K562 (cell line): ENCODE results near the gene ADCY5. TPM values are rescaled to one million over a fixed set of nuclear protein-coding genes. Genes with fewer than 3 reads are reported as not detected.

Source experiments
- ATAC-seq: fragments of 200-7000 bp; cut with Tn5 transposase; 3 replicates; pipeline ENCODE4 v1.9.1; 2020; ENCODE audit warnings: moderate library complexity
- BruUV-seq: library from RNA; stranded (reverse); fragments of 400-500 nt; replicated peaks from 2 replicates; lab custom pipeline; 2021; lab: Mats Ljungman, UMichigan
- CTCF ChIA-PET: fragments of 300-600 bp; formaldehyde crosslinking; extraction: SDS; loops from one replicate; lab custom pipeline; 2021; ENCODE audit warnings: low intra/inter-chr PET ratio; lab: Yijun Ruan, JAX
- POLR2A ChIA-PET: fragments of 300-600, 350-650 bp; sonication (Branson Sonifier 250); formaldehyde crosslinking; extraction: SDS; loops from one replicate; lab custom pipeline; 2021; ENCODE audit warnings: antibody characterized with exemption, inconsistent platforms; lab: Yijun Ruan, JAX
- DNase-seq, 4 experiments: peaks; one replicate each; pipeline versions ENCODE4 v3.0.0 to v3.0.0-alpha.2; 2011 to 2018; ENCODE audit warnings: low spot score in 3 of 4, mixed read lengths in 3 of 4; ENCODE audit errors: extremely low read depth in 1 of 4
- FAIRE-seq: peaks from 2 replicates; lab custom pipeline; 2011; peaks lifted over from hg19 to GRCh38; lab: Jason Lieb, UNC
- H2AFZ ChIP-seq: 2 replicates; pipeline ENCODE4 v1.6.0; 2011; ENCODE audit warnings: low read depth, low read length, control low read depth, inconsistent platforms
- H3K27ac ChIP-seq: fragments of 200-600 bp; 3 replicates; pipeline ENCODE4 v1.8.0; 2011; ENCODE audit warnings: low read depth, mild to moderate bottlenecking, control low read depth, inconsistent platforms, low read length, moderate library complexity, mixed read lengths; ENCODE audit errors: extremely low read depth
- H3K27me3 ChIP-seq, 2 experiments: fragments of 300-600 bp in 1 of 2; 2 replicates in 1 of 2; 3 replicates in 1 of 2; pipeline versions ENCODE4 v1.6.0 to v1.8.0; 2011; ENCODE audit warnings: inconsistent platforms in 2 of 2, low read length in 2 of 2, mild to moderate bottlenecking in 1 of 2, mixed read lengths in 1 of 2, moderate library complexity in 1 of 2; ENCODE audit not compliant: control insufficient read depth in 2 of 2, insufficient read depth in 2 of 2
- H3K36me3 ChIP-seq: fragments of 300-600 bp; 3 replicates; pipeline ENCODE4 v1.8.0; 2011; ENCODE audit warnings: mild to moderate bottlenecking, low read length, inconsistent platforms; ENCODE audit not compliant: control insufficient read depth, insufficient read depth
- H3K4me1 ChIP-seq, 2 experiments: fragments of 200-600 bp in 1 of 2; replicated peaks in 1 of 2; 2 replicates in 1 of 2; 3 replicates in 1 of 2; pipeline versions ENCODE4 v1.5.1 to v1.8.0; 2011; ENCODE audit warnings: inconsistent platforms in 2 of 2, low read length in 2 of 2, mild to moderate bottlenecking in 1 of 2, mixed read lengths in 1 of 2, moderate library complexity in 1 of 2; ENCODE audit not compliant: control insufficient read depth in 2 of 2, insufficient read depth in 2 of 2
- H3K4me2 ChIP-seq: 2 replicates; pipeline ENCODE4 v1.6.1; 2011; ENCODE audit warnings: low read length, control low read depth, inconsistent platforms, mixed read lengths; ENCODE audit not compliant: insufficient read depth
- H3K4me3 ChIP-seq: fragments of 200-600 bp; sonication (generic), shearing (Covaris generic); 2 replicates; pipeline ENCODE4 v1.5.1; 2016; ENCODE audit warnings: control low read depth, inconsistent platforms
- H3K79me2 ChIP-seq: fragments of 200-600 bp; 3 replicates; pipeline ENCODE4 v1.8.0; 2011; ENCODE audit warnings: low read length, inconsistent platforms; ENCODE audit not compliant: control insufficient read depth, insufficient read depth
- H3K9ac ChIP-seq, 2 experiments: 2 replicates each; pipeline versions ENCODE4 v1.6.0 to v1.6.1; 2011; ENCODE audit warnings: low read depth in 2 of 2, low read length in 2 of 2, control low read depth in 1 of 2, inconsistent platforms in 1 of 2, mild to moderate bottlenecking in 1 of 2, mixed read lengths in 1 of 2; ENCODE audit not compliant: insufficient read depth in 1 of 2
- H3K9me1 ChIP-seq: one replicate; pipeline ENCODE4 v1.6.0; 2011; ENCODE audit warnings: inconsistent platforms, mild to moderate bottlenecking, low read length, moderate library complexity; ENCODE audit not compliant: control insufficient read depth, insufficient read depth
- H3K9me3 ChIP-seq: replicated peaks from 2 replicates; pipeline ENCODE4 v1.5.1; 2011; ENCODE audit warnings: low read depth, low read length, inconsistent platforms; ENCODE audit not compliant: control insufficient read depth, insufficient read depth
- H4K20me1 ChIP-seq: replicated peaks from 2 replicates; pipeline ENCODE4 v1.6.1; 2011; ENCODE audit warnings: low read length, inconsistent platforms, mixed read lengths; ENCODE audit not compliant: control insufficient read depth, insufficient read depth
- ARID1B ChIP-seq: fragments of 450-650 bp; IDR thresholded peaks from 2 replicates; pipeline ENCODE4 v1.6.1; 2016; ENCODE audit warnings: antibody characterized with exemption, mild to moderate bottlenecking, inconsistent platforms
- MEIS2 ChIP-seq: fragments of 450-650 bp; IDR thresholded peaks from 2 replicates; pipeline ENCODE4 v1.6.1; 2014; ENCODE audit warnings: mild to moderate bottlenecking; ENCODE audit not compliant: partially characterized antibody
- MYC ChIP-seq, 2 experiments: fragments of 250-450 bp in 1 of 2; sonication (Bioruptor Pico) in 1 of 2; IDR thresholded peaks; 2 replicates each; pipeline versions ENCODE4 v1.5.1 to v1.6.1; 2012 to 2021; ENCODE audit warnings: low read depth in 2 of 2, borderline replicate concordance in 1 of 2, improper control_type of control experiment in 1 of 2, low read length in 1 of 2, mild to moderate bottlenecking in 1 of 2, moderate library complexity in 1 of 2
- TEAD4 ChIP-seq, 2 experiments: sonication (generic) in 1 of 2; formaldehyde crosslinking in 1 of 2; IDR thresholded peaks; 2 replicates each; pipeline versions ENCODE4 v1.6.1 to v1.8.0; 2012 to 2022; ENCODE audit warnings: borderline replicate concordance in 1 of 2, inconsistent platforms in 1 of 2, low read length in 1 of 2, mild to moderate bottlenecking in 1 of 2, missing genetic modification reagents in 1 of 2
- U2AF1 ChIP-seq: fragments of 200-400 bp; formaldehyde crosslinking; optimal IDR thresholded peaks from 2 replicates; pipeline ENCODE3; 2017; ENCODE audit warnings: mild to moderate bottlenecking, low read depth, low read length, moderate library complexity
- ZFPM2 ChIP-seq: fragments of 250-450 bp; sonication (Bioruptor Pico); IDR thresholded peaks from 2 replicates; pipeline ENCODE4 v1.5.1; 2022; ENCODE audit warnings: mild to moderate bottlenecking
- ZNF408 ChIP-seq: fragments of 250-450 bp; sonication (Bioruptor Pico); IDR thresholded peaks from 2 replicates; pipeline ENCODE4 v1.4.0; 2020; ENCODE audit warnings: low read depth, mild to moderate bottlenecking, moderate library complexity
- ZNF431 ChIP-seq: sonication (generic); formaldehyde crosslinking; IDR thresholded peaks from 2 replicates; pipeline ENCODE4 v1.8.0; 2022; ENCODE audit warnings: mild to moderate bottlenecking, missing genetic modification reagents
- WGBS: fragments of 100-300 bp; shearing (Covaris generic); methylation state at CpG from one replicate; pipeline ENCODE4 v1.1.6; 2016; ENCODE audit warnings: low coverage, mixed read lengths; ENCODE audit not compliant: insufficient coverage; ENCODE audit errors: missing lambda C conversion rate; 5-methylcytosine and 5-hydroxymethylcytosine counted together
- in situ Hi-C: fragments of 300-500 bp; cut with MboI; formaldehyde crosslinking; loops from 4 replicates; pipeline ENCODE4 v1.15.0; 2018; ENCODE audit warnings: inconsistent platforms, mixed read lengths
- intact Hi-C: fragments of 100-400 bp; cut with micrococcal nuclease; formaldehyde crosslinking; loops from 2 replicates; pipeline ENCODE4 v1.14.2; 2022
- polyA plus RNA-seq, 8 experiments: library from polyadenylated mRNA; depleted of rRNA in 4 of 8; stranded (reverse) in 5 of 8; unstranded in 3 of 8; fragments of >200 nt; fragmentation: Nextera tagmentation in 2 of 8; fragmentation: Illumina TruSeq in 1 of 8; extraction: Ambion mirVana in 2 of 8; extraction: Trizol in 1 of 8; gene quantifications; 2 replicates each; pipeline versions ENCODE4 v1.2.1 to v1.2.3, GENCODE V29; 2011 to 2014; ENCODE audit warnings: inconsistent platforms in 1 of 8, missing spikeins in 1 of 8
- total RNA-seq, 7 experiments: library from RNA; depleted of rRNA in 6 of 7; stranded (reverse); fragments of >200 nt in 6 of 7; fragmentation: Illumina TruSeq in 2 of 7; extraction: Trizol in 2 of 7; gene quantifications; 2 replicates each; pipeline versions ENCODE4 v1.2.1 to v1.2.3, GENCODE V29; 2011 to 2021; ENCODE audit warnings: low replicate concordance in 1 of 7
- TF ChIP-seq, protein P1 (sequence below): fragments of 450-650 bp; IDR thresholded peaks from 2 replicates; pipeline ENCODE4 v1.6.1; 2014; ENCODE audit warnings: low read depth, mild to moderate bottlenecking, moderate library complexity, borderline replicate concordance
- TF ChIP-seq, protein P2 (sequence below): sonication (generic); formaldehyde crosslinking; IDR thresholded peaks from 2 replicates; pipeline ENCODE4 v1.8.0; 2022; ENCODE audit warnings: missing genetic modification reagents, mild to moderate bottlenecking, borderline replicate concordance
- TF ChIP-seq, protein P3 (sequence below): sonication (generic); formaldehyde crosslinking; IDR thresholded peaks from 2 replicates; pipeline ENCODE4 v1.8.0; 2022; ENCODE audit warnings: mild to moderate bottlenecking, missing genetic modification reagents
- TF ChIP-seq, protein P4 (sequence below): fragments of 200-800 bp; sonication (Bioruptor generic); IDR thresholded peaks from 2 replicates; pipeline ENCODE4 v1.6.1; 2017; ENCODE audit warnings: missing genetic modification characterization, missing compliant biosample characterization

The ADCY5 gene
- total and polyA plus RNA-seq, 9 of the 15 experiments (the other 6 are each of a cell fraction or from before 2014, with no cell fraction given), result under 0.01 TPM; not detected in 8

DNA sequence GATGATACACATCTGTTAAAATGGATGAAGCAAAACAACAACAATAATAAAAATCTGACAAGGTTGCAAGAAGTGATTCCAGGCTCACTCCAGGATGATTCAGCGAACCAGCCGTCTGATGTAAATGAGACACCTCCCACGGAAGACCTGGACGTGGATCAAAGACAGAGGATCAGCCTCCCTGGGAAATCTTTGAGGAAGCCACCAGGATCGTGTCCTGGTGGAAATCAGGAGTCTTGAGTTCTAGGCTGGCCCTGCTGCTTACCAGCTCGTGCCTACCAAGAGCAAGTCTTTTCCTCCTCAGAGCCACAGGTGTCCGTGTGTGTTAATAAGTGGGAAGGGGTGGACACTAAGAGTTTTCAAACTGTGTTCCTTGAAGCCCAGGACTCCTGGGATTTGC is 15.3 kb upstream of the ADCY5 start (continued):
- TF ChIP-seq, protein P1, sequence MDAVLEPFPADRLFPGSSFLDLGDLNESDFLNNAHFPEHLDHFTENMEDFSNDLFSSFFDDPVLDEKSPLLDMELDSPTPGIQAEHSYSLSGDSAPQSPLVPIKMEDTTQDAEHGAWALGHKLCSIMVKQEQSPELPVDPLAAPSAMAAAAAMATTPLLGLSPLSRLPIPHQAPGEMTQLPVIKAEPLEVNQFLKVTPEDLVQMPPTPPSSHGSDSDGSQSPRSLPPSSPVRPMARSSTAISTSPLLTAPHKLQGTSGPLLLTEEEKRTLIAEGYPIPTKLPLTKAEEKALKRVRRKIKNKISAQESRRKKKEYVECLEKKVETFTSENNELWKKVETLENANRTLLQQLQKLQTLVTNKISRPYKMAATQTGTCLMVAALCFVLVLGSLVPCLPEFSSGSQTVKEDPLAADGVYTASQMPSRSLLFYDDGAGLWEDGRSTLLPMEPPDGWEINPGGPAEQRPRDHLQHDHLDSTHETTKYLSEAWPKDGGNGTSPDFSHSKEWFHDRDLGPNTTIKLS, result no peak

DNA sequence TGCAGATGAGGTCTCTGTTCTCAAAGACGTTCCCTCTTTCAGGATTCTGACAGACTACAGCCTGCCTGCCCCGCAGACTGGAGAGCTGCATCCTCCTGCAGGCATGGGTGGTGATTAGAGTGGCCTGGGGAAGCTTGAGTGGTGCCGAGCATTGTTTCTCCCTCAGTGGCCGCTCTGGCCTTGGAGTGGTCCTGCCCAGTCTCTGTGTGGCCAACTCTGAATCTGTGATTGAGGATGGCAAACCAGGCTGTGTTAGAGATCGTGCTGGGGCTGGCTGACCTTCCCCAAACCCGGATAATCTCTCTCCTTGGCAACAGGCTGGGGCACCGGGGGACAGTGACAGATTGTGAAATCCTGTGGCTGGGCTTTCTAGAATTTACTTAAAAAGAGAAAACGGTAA is 11.0 kb upstream of the ADCY5 start:
- no peak overlapping the region for H2AFZ ChIP-seq
- no peak for ATAC-seq

More for the DNA sequence above, 11.0 kb upstream of the ADCY5 start:
- FAIRE-seq (no peak), DNase-seq (no peak)
- POLR2A ChIA-PET, result no interaction called here
- Histone ChIP-seq H3K36me3 (no peaks in the 10 kb centered on the region), H3K27me3 (peaks cover 5 to 6% of the 10 kb centered on the region in 2 experiments; a peak in 3 of 5 replicates), H3K9ac (no peak overlapping the region), H3K4me1 (no peaks in the 10 kb centered on the region), H3K9me3 (no peaks in the 10 kb centered on the region), H4K20me1 (no peaks in the 10 kb centered on the region), H3K27ac (no peak overlapping the region), H3K9me1 (no peaks in the 10 kb centered on the region), H3K79me2 (no peaks in the 10 kb centered on the region), H3K4me2 (no peak overlapping the region), H3K4me3 (no peak overlapping the region)
- CTCF ChIA-PET, result no interaction called here
- 0% methylated on average over 8 of the region's 8 CpGs for WGBS
- intact Hi-C loops, result no loop called here
- no TSS peak for BruUV-seq
- TF ChIP-seq, protein P2, sequence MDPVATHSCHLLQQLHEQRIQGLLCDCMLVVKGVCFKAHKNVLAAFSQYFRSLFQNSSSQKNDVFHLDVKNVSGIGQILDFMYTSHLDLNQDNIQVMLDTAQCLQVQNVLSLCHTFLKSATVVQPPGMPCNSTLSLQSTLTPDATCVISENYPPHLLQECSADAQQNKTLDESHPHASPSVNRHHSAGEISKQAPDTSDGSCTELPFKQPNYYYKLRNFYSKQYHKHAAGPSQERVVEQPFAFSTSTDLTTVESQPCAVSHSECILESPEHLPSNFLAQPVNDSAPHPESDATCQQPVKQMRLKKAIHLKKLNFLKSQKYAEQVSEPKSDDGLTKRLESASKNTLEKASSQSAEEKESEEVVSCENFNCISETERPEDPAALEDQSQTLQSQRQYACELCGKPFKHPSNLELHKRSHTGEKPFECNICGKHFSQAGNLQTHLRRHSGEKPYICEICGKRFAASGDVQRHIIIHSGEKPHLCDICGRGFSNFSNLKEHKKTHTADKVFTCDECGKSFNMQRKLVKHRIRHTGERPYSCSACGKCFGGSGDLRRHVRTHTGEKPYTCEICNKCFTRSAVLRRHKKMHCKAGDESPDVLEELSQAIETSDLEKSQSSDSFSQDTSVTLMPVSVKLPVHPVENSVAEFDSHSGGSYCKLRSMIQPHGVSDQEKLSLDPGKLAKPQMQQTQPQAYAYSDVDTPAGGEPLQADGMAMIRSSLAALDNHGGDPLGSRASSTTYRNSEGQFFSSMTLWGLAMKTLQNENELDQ (CRISPR knock-in tag), result no peak
- TF ChIP-seq ZFPM2 (CRISPR knock-in tag) (no peak), U2AF1 (no peak), ZNF431 (CRISPR knock-in tag) (no peak), ZNF408 (CRISPR knock-in tag) (no peak), ARID1B (no peak), MEIS2 (no peak), TEAD4 (IDR thresholded peaks at IDR 0.05; ENCODE audit: low read length) (no peak), TEAD4 (CRISPR knock-in tag; IDR thresholded peaks at IDR 0.05; ENCODE audit: borderline replicate concordance) (no peak), MYC (IDR thresholded peaks at IDR 0.05; ENCODE audit: low read depth, low read length) (no peak), MYC (CRISPR knock-in tag; IDR thresholded peaks at IDR 0.05; ENCODE audit: borderline replicate concordance, low read depth) (no peak)
- TF ChIP-seq, protein P3, sequence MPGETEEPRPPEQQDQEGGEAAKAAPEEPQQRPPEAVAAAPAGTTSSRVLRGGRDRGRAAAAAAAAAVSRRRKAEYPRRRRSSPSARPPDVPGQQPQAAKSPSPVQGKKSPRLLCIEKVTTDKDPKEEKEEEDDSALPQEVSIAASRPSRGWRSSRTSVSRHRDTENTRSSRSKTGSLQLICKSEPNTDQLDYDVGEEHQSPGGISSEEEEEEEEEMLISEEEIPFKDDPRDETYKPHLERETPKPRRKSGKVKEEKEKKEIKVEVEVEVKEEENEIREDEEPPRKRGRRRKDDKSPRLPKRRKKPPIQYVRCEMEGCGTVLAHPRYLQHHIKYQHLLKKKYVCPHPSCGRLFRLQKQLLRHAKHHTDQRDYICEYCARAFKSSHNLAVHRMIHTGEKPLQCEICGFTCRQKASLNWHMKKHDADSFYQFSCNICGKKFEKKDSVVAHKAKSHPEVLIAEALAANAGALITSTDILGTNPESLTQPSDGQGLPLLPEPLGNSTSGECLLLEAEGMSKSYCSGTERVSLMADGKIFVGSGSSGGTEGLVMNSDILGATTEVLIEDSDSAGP, result no peak
- TF ChIP-seq, protein P4, sequence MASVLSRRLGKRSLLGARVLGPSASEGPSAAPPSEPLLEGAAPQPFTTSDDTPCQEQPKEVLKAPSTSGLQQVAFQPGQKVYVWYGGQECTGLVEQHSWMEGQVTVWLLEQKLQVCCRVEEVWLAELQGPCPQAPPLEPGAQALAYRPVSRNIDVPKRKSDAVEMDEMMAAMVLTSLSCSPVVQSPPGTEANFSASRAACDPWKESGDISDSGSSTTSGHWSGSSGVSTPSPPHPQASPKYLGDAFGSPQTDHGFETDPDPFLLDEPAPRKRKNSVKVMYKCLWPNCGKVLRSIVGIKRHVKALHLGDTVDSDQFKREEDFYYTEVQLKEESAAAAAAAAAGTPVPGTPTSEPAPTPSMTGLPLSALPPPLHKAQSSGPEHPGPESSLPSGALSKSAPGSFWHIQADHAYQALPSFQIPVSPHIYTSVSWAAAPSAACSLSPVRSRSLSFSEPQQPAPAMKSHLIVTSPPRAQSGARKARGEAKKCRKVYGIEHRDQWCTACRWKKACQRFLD (CRISPR knock-in tag), result no peak
- in situ Hi-C loops, result no loop called here
